CD1c-positive myeloid dendritic cell (primary cell): Measurements from ENCODE around the gene TF.
"Not testable (repeated sequence)": the region's sequence is repeated elsewhere in the genome, so short reads cannot be mapped to it uniquely, and the experiment has no call there.

Experiments
- DNase-seq: peaks from one replicate; pipeline ENCODE4 v3.0.0-alpha.2; 2016; ENCODE audit errors: extremely low spot score

TF gene

DNA sequence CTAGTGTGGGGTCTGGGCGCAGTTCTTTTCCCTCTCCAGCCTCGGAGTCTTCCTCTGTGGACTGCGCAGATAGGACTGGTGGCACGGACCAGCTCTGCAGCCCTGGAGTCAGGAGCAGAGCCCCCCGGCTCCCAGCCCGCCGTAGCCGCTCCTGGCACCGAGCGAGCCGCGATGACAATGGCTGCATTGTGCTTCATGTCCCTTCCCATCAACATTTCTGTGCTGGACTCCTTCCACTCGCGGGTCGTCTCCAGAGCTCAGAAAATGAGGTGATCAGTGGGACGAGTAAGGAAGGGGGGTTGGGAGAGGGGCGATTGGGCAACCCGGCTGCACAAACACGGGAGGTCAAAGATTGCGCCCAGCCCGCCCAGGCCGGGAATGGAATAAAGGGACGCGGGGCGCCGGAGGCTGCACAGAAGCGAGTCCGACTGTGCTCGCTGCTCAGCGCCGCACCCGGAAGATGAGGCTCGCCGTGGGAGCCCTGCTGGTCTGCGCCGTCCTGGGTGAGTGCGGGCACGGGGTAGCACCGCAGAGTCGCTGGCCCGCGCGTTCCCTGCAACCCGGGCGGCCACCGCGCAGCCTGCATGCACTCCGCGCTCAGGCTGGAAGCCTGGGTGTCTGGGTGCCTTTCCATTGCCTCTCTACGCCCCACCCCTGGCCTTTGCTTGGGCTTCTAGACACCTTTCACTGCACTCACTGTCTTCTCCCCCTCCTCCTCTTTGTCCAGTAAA is at the start of gene TF:
TF (plus strand) TSS at position 413 of the 731 bp plus-strand sequence; CDS start at position 461, 48 bp downstream.
- no peak for DNase-seq

DNA sequence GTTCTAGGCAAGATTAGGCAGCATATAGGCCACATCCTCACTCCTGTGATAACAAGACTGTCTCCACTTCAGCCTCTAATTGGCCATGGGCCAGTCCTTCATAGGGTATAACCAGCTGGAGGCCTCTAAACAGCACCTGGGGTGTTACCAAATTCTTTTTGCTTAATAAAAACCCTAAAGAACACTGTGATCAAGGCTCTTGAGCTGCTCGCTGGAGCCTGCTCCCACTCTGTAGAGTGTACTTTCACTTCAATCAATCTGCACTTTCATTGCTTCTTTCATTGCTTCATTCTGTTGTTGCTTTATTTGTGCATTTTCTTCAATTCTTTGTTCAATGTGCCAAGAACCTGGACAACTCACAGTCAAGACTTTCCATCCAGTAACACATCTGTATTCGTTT is 48.2 kb upstream of the TF start:
- DNase-seq, result no peak

DNA sequence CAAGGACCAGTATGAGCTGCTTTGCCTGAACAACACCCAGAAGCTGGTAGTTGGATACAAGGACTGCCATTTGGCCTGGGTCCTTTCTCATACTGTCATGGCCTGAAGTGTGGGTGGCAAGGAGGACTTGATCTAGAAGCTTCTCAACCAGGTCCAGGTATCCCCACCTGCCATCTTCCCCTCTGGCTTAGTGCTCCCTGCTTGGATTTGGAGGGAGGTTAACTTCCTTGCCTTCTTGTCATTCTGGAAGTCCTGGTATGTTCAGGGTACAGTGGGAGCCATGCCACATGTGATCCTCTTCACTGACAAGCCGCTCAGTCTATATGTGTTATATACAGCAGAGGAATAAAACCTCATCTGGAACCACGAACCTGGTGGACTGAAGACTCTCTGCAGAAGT is 46.7 kb upstream of the TF start:
- no peak for DNase-seq

DNA sequence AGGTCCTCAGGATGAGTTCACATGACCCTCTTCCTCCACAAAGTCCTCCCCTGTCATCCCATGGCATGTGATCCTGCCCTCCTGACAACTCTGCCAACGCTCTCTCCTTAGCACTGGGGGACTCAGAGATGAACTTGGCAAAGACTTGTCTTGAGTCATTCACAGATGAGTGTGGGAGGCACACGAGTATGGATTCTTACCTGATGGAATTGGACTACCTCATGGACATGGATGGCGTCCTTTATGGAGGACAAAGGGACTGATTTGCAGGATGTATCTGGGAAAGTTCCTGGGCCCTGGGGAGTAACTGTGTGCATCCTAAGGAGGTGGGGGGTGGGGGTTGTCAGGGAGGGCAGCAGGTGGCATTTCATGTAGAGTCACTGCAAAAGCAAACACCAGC is 46.3 kb upstream of the TF start:
- DNase-seq, result no peak

DNA sequence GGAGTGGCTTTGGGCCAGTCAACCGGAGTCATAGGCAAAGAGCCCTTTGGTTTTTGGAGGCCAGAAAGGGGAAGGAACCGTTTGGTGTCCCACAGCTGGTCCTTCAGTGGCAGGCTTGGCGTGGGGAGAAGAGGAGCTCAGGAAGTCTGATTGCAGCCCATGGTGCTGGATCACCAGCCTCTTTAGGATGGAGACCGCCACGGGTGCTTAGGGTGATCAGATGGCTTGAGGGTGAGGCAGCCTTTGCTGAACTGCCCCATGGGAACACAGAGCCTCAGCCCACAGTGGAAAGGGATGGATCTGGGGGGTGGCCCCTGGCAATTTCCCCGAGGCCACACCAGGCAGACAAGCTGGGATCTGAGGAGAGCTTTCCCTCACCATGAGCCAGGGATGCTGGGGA is 45.8 kb upstream of the TF start:
- no peak for DNase-seq

DNA sequence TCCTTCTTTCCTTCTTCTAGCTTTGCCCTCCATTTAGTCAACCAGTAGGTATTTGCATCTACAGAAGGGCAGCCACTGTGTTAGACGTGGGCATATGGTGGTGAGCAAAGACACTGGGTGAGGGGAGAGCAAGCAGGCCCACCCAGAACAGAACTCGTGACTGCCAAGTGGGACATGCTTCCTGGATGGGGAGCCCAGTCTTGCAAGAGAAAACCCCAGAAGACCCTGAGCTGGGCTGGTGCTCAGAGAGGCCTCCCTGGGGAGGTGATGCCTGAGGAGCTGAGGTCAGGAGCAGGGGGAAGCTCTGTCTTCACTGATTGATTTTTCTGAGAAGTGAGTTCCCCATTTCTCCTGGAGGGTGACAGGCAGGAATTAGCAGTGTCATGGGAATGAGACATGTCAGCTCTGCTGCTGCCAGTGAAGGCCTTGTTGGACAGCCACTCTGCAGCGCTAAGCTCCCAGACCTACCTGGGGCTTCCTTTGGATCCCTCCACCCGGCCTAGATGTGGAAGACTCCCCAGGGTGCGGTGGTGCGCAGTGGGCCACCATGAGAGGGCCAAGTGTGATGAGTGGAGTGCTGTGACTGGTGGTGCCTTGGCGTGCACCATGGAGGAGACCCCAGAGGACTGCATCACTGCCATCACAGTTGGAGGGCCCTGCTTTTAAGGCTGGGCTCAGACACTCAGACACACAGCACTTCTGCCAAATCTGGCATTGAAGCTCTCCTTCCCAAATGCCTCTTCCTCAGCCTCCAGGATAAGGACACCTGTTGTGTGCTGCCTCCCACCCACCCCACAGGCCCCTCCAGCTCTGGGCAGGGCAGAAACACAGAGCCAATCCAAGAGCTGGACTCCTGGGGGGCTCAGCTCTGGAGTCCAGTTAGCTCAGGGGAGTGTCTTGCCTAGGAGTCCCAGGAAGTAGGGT is 44.5 kb upstream of the TF start:
- DNase-seq, result no peak

DNA sequence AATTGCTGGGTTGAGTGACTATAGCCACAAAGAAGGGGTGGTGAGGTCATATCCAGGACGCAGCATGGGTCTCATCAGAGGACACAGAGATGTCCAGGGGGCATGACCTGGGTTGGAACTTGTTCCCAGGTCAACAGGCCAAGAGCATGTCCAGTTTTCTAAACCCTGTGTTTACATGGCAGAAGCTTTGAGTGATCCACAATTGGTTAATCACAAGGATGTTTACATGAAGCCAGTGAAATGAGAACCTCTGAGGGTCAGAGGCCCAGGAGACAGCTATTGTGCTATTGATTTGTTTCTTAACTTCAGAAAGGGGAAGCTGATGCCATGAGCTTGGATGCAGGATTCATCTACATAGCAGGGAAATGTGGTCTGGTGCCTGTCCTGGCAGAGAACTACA is 42.3 kb upstream of the TF start:
- no peak for DNase-seq

DNA sequence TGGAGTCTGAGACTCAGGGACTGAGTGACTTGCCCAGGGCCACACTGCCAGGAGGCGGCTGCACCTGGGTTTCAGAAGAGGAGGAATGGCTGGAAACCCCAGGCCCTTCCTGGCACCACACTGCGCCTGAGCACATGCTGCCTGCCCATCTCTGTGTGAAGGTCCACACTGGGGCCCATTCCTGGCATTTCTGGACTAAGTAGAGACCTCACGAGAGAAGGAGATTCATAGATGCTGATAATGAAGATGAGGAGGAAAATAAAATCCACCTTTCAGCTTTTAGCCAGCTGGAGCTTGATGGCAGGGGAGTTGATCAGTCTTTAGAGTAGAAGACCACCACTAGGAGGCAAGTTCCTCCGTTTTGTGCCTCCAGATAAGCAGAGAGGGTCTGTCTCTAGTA is 40.2 kb upstream of the TF start:
- no peak for DNase-seq

DNA sequence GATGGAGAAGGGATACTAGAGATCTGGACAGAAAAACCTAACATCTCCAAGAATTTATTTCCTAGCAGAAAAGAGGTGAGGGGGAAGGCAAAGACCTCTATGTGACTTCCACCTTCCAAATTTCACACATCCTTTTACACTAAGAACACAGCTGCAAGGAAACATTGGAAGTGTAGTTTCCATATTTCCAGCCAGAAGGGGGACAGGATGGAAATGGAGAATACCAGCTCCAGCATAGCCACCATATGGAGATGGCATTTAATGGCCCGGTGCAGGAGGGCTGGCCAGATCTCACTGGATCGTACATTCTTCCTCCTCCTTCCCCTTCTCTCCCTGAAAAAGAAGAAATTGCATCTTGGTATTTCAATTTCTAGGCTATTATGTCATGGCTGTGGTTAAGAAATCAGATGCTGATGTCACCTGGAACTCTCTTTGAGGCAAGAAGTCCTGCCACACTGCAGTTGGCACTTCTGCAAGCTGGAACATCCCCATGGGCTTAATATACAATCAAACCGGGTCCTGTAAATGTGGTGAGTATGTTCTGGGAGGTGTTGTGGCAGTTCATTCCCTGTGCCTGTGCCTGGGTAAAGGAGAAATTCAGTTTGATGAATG is 36.9 kb upstream of the TF start:
- DNase-seq, result no peak

DNA sequence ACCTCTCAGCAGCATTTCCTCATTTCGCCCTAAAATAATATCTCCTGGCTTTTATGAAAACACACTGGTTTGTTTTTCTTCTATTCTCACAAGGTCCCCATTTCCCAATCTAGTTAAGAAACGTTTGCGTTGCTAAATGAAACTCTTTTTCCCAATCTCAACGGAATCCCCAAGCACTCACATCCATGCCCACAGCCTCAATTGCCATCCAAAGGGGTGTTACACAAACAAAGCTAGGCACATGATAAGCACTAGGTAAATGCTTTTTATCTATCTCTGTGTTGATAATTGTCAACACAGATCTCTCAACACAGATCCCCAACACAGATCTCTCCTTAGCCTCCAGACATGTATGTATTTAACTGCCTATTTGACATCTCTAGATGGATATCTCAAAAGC is 35.2 kb upstream of the TF start:
- DNase-seq, result no peak

DNA sequence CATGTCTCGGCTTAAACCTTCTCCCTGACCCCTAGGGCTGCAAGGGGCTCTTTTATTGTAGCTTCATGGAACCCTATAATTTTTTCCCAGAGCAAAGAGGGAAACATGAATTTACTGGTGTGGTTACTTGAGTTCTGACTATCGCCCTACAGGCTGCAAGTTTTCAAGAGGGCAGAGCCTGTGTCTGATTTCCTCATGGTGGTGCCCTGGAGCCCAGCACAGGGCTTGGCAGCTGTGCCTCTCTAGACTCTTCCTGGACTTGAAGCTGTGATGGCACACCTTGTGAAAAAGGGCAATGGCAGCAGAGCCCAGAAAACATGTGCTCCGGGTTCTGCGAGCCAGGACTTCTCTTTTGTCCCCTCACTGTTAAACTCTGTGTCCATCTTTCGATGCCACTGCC is 34.2 kb upstream of the TF start:
- DNase-seq, result no peak

DNA sequence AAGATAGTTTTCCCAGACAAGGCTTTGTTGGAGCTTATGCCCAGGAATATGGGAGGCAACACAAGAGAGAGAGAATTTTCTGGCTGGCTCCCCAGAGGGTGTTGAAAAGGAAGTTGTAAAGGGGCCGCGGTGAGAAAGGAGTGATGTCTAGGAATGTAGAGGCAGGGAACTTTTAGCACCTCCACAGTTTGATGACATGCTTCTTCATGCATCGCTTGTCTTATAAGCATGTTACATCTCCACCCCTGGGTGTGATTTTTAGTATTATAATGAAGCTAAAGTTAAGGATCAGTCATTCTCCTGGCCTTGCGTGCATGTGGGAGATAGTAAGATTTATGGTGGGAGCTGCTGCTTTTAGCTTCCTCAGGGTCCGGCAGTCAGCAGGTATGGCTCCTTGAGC is 32.8 kb upstream of the TF start:
- DNase-seq, result no peak

DNA sequence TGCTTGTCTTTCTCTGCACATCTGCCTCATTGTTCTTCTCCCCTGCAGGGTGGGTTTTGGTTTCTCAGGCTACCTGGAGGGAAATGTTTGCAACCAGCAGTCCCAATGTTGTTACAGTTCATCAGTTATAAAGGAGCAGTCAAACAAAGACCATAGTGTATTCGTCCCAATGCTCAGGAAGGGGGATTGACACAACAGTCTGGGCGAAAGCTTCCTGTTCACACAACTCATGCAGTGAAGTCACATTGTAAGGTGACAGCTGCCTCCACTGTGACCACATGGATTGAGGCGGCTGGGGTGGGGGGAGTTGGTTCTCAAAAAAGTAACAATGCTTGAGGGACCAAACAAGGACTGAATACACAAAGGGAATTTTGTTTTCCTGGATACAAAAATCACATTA is 28.8 kb upstream of the TF start:
- no peak for DNase-seq

DNA sequence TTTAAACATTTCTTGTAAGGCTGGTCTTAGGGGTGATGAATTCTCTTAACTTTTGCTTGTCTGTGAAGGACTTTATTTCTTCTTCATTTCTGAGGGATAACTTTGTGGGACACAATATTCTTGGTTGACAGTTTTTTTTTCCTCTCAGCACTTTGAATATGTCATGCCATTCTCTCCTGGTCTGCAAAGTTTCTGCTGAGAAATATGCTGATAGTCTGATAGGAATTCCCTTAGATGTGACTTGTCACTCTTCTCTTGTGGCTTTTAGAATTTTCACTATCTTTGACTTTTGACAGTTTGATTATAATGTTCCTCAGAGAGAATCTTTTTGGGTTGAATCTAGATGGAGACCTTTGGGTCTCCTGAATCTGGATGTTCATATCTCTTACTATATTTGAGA is 23.3 kb upstream of the TF start:
- no peak for DNase-seq

DNA sequence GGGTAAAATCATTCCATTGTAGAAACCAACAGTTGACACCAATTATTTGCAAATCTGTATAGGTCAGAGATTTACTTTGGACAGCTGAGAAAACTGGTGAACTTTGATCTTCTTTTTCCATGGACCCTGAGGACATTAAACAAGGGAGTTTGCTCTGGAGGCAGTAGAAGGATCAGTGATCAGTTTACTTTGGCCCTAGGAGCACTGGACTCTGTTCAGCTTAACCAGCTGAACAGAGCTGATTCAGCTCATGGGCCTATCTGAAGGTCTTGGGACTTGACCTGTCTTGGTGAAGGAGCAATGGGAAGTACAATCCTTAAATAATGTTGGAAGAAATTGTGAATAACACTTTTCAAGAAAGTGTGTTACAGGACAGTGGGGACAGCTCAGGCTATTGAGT is 15.2 kb upstream of the TF start:
- no peak for DNase-seq

DNA sequence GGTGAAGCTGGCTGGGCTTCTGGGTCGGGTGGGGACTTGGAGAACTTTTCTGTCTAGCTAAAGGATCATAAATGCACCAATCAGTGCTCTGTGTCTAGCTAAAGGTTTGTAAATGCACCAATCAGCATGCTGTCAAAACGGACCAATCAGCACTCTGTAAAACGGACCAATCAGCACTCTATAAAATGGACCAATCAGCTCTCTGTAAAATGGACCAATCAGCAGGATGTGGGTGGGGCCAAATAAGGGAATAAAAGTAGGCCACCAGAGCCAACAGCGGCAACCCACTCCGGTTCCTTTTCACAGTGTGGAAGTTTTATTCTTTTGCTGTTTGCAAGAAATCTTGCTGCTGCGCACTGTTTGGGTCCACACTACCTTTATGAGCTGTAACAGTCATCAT is 14.0 kb upstream of the TF start:
- DNase-seq, result not testable (repeated sequence)

DNA sequence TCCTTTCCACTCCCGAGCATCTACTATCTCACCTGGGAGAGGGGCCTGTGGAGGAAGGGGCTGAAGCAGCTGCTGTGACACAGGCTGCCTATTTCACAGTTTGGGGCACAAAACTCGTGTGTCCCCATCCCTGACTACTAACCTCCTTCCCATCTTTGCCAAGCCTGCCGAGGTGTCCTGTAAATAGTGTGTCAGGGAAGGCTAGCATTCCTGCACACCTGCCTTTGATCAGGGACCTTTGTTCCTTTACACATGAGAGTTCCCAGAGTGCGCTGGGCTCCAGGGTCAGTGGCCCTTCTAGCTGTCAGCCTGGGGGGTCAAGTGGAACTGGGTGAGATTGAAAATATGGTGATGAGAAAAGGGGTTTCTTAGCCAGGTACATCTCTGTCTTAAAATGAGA is 13.0 kb upstream of the TF start:
- DNase-seq, result no peak

DNA sequence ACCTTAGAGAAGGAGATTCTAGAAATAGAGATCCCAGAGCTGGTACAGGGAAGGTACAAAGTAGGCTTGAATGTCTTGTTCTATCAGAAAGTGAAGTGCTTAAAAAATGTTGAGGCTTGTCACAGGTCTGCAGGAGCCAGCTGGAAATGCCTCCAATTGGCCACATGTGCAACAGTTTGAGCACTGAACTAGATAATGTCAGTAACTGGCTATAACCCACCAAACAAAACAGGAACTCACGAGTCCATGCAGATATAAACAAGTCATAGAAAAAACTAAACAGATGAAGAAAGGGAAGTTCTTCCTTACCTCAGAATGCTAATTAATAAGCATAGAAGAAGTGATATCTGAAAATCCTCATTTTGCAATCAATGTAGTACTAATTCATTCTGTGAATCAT is 11.9 kb upstream of the TF start:
- no peak for DNase-seq

DNA sequence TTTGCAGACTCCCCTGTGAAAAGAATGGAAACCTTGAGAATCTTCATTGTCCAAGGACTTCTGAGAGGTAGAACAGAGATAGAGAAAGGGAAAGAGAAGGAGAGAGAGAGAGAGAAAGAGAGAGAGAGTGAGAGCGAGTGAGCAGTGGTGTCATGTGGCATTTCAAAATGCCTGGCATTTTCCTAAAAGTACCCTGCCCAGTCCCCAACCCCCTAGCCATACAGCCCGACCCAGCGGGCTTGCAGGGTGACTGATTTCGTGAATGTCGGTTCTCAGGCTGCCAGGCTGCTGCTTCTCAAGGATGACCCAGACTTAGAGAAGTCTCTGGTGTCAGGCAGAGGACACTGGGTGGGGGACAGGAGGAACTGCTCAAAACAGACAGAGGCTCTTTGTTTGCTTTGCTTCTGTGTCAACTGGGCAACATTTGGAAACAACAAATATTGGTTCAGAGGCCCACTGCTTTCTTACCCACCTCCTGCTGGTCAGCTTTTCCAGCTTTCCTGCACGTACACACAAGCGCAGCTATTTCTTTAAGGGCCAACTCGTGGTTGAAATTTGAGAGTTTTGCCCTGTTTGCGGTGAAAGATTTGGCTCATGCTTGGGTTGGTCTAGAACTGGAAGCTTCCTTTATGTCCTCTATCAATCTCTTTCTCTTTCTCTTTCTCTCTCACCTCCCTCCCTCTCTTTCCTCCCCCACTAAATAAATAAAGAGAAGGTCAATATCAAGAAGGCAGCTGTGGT is 3.7 kb upstream of the TF start:
- DNase-seq, result no peak

DNA sequence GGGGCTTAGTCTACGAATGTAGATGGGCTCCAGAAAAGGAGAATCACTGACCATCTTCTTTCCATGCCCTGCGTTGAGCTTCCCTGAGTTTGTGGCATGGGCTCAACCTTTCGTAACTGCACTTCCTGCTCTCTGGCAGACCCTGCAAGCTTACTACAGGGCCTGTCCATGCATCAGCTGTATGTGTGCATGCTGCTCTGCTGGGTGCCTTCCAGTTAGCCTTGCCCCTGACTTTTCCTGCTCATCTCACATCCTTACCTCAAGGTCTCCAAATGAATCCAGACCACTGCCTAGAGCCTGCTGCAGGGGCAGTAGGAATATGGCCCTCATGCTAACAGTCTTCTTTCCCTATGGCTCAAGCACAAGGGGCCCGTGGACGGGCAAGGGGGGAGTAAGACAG is 2.0 kb upstream of the TF start:
- no peak for DNase-seq

DNA sequence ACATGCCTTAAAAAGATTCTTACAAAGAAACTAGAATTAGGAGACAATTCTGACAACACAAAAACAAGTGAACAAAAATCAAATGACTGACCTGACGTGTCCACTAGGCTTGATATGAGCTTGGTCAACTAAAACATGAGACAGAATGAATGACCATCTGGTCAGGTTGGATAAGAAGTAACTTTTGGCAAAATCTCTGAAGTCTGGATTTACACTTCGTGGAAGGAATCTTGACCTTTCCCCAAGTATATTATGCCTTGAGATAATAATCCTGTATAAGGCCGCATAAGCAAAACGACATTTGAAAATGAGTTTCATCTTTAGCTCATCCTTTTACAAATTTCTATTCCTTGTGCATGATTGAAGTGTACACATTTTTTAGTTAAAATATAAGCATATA is 1.1 kb upstream of the TF start:
- no peak for DNase-seq

DNA sequence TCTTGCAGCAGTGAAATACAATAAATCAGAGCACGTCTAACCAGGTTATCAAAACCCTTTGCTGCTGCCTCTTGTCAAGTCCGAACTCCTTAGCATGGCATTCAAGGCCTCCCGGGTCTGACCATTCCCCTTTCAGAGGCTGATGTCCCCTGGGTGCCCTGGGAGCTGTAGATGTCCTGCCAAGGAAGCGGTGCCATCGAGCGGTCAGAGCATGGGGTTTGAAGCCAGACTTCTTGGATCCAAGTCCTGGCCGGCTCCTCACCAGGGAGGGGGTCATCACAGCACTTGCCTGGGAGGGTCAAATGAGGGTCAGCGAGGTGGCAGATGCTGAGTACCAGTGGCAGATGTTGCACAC is 496 bp downstream of the TF start:
- DNase-seq, result no peak
